Measurements from ENCODE around the gene SMOC2. TPM values are rescaled to one million over a fixed set of nuclear protein-coding genes. Genes with fewer than 3 reads are reported as not detected.

Gene SMOC2
- polyA plus RNA-seq, 1 donor from 2014 or later, result 0.50 TPM

- no peak for TF ChIP-seq EZH2 (IDR thresholded peaks at IDR 0.05; ENCODE audit: borderline replicate concordance, insufficient read depth, low read length, poor library complexity, severe bottlenecking)
- TF ChIP-seq SMC3 (conservative IDR thresholded peaks at IDR 0.05; ENCODE audit: poor library complexity), result no peak
- no peak for TF ChIP-seq CTCF (IDR thresholded peaks at IDR 0.05; ENCODE audit: poor library complexity, severe bottlenecking)
- Histone ChIP-seq H3K4me3 (ENCODE audit: low read length) (no peak overlapping the region), H3K79me2 (replicated peaks; ENCODE audit: insufficient read depth, low read length) (no peaks in the 10 kb centered on the region)
Observed at GRCh38 chr6:168584249-168584648, 143.3 kb downstream of the SMOC2 start.

GRCh38 chr6:168584671-168585070, 143.7 kb downstream of the SMOC2 start:
- Histone ChIP-seq H3K4me3 (ENCODE audit: low read length) (no peak overlapping the region), H3K4me2 (ENCODE audit: low read length) (no peak overlapping the region), H3K9me3 (ENCODE audit: low read length) (no peaks in the 10 kb centered on the region), H3K27me3 (ENCODE audit: insufficient read depth, low read depth, low read length) (no peaks in the 10 kb centered on the region), H4K20me1 (ENCODE audit: insufficient read depth) (no peaks in the 10 kb centered on the region), H3K36me3 (ENCODE audit: insufficient read depth, low read length) (no peaks in the 10 kb centered on the region), H2AFZ (ENCODE audit: low read depth, low read length) (no peak overlapping the region), H3K9me2 (ENCODE audit: insufficient read depth, low read length) (no peaks in the 10 kb centered on the region), H3K9ac (ENCODE audit: low read length) (no peak overlapping the region), H3F3A (ENCODE audit: insufficient read depth, low read length, poor library complexity, severe bottlenecking) (no peaks in the 10 kb centered on the region), H3K27ac (ENCODE audit: low read length) (no peak overlapping the region), H3K79me2 (replicated peaks; ENCODE audit: insufficient read depth, low read length) (no peaks in the 10 kb centered on the region)
- TF ChIP-seq SMC3 (conservative IDR thresholded peaks at IDR 0.05; ENCODE audit: poor library complexity) (no peak), REST (IDR thresholded peaks at IDR 0.05; ENCODE audit: borderline replicate concordance) (no peak), RAD21 (conservative IDR thresholded peaks at IDR 0.05) (no peak), CTCF (IDR thresholded peaks at IDR 0.05; ENCODE audit: poor library complexity, severe bottlenecking) (no peak), MXI1 (conservative IDR thresholded peaks at IDR 0.05; ENCODE audit: poor library complexity, severe bottlenecking) (no peak), POLR2AphosphoS5 (IDR thresholded peaks at IDR 0.05) (no peak), EP300 (conservative IDR thresholded peaks at IDR 0.05; ENCODE audit: poor library complexity, severe bottlenecking) (no peak), TAF1 (IDR thresholded peaks at IDR 0.05; ENCODE audit: low read depth) (no peak), EZH2 (IDR thresholded peaks at IDR 0.05; ENCODE audit: borderline replicate concordance, insufficient read depth, low read length, poor library complexity, severe bottlenecking) (no peak)

More at GRCh38 chr6:168584249-168584648, 143.3 kb downstream of the SMOC2 start:
- H2AFZ ChIP-seq (ENCODE audit: low read depth, low read length), result no peak overlapping the region
- no peaks in the 10 kb centered on the region for H3K9me3 ChIP-seq (ENCODE audit: low read length)
- H3K9me2 ChIP-seq (ENCODE audit: insufficient read depth, low read length), result no peaks in the 10 kb centered on the region
- H3K27ac ChIP-seq (ENCODE audit: low read length), result no peak overlapping the region
- no peaks in the 10 kb centered on the region for H3K36me3 ChIP-seq (ENCODE audit: insufficient read depth, low read length)
- no peak overlapping the region for H3K4me2 ChIP-seq (ENCODE audit: low read length)
- no peaks in the 10 kb centered on the region for H3K27me3 ChIP-seq (ENCODE audit: insufficient read depth, low read depth, low read length)
- no peaks in the 10 kb centered on the region for H4K20me1 ChIP-seq (ENCODE audit: insufficient read depth)
- H3K9ac ChIP-seq (ENCODE audit: low read length), result no peak overlapping the region
- H3F3A ChIP-seq (ENCODE audit: insufficient read depth, low read length, poor library complexity, severe bottlenecking), result no peaks in the 10 kb centered on the region
